HG02970 (cell line): ENCODE results near the gene PLCB1.
"Not testable (repeated sequence)": the region's sequence is repeated elsewhere in the genome, so short reads cannot be mapped to it uniquely, and the experiment has no call there.

ENCODE experiments used
- ATAC-seq: cut with Tn5 transposase; IDR thresholded peaks from one replicate; pipeline ENCODE4 v1.9.1; 2021; ENCODE audit warnings: mild to moderate bottlenecking, moderate library complexity, moderate number of reproducible peaks; ENCODE audit not compliant: unreplicated experiment, low FRiP score

PLCB1 gene

GRCh38 chr20:8360035-8360434 is 228.0 kb downstream of the PLCB1 start:
- no peak for ATAC-seq

- ATAC-seq: no peak
These were observed 229.1 kb downstream of the PLCB1 start for GRCh38 chr20:8361006-8361652.

GRCh38 chr20:8361779-8362178 is 229.7 kb downstream of the PLCB1 start:
- no peak for ATAC-seq

- ATAC-seq: no peak
These were observed 230.4 kb downstream of the PLCB1 start for GRCh38 chr20:8362457-8362856.

GRCh38 chr20:8363970-8364733 is 232.1 kb downstream of the PLCB1 start:
- no peak for ATAC-seq

- no peak for ATAC-seq
These were observed 232.6 kb downstream of the PLCB1 start for GRCh38 chr20:8364734-8365078.

GRCh38 chr20:8365634-8366033 is 233.6 kb downstream of the PLCB1 start:
- no peak for ATAC-seq

GRCh38 chr20:8366303-8366923 is 234.3 kb downstream of the PLCB1 start:
- ATAC-seq: no peak

- ATAC-seq: no peak
These were observed 235.6 kb downstream of the PLCB1 start for GRCh38 chr20:8367689-8368088.

GRCh38 chr20:8368670-8369069 is 236.6 kb downstream of the PLCB1 start:
- ATAC-seq: no peak

- ATAC-seq: no peak
These were observed 237.2 kb downstream of the PLCB1 start for GRCh38 chr20:8369311-8369710.

- ATAC-seq: no peak
These were observed 238.7 kb downstream of the PLCB1 start for GRCh38 chr20:8370774-8371173.

- ATAC-seq: no peak
These were observed 240.8 kb downstream of the PLCB1 start for GRCh38 chr20:8372824-8373380.

- ATAC-seq: no peak
These were observed 241.5 kb downstream of the PLCB1 start for GRCh38 chr20:8373579-8373978.

GRCh38 chr20:8375898-8376297 is 243.8 kb downstream of the PLCB1 start:
- ATAC-seq: no peak

- ATAC-seq: no peak
These were observed 244.9 kb downstream of the PLCB1 start for GRCh38 chr20:8376940-8377339.

- ATAC-seq: not testable (repeated sequence)
These were observed 247.1 kb downstream of the PLCB1 start for GRCh38 chr20:8379125-8379524.

GRCh38 chr20:8385247-8385646 is 253.2 kb downstream of the PLCB1 start:
- no peak for ATAC-seq

GRCh38 chr20:8386991-8387390 is 254.9 kb downstream of the PLCB1 start:
- ATAC-seq: no peak

- no peak for ATAC-seq
These were observed 256.1 kb downstream of the PLCB1 start for GRCh38 chr20:8388141-8388540.

GRCh38 chr20:8388707-8389106 is 256.6 kb downstream of the PLCB1 start:
- no peak for ATAC-seq
